ENCODE measurements around the gene SPECC1. TPM values are rescaled to one million over a fixed set of nuclear protein-coding genes. Genes with fewer than 3 reads are reported as not detected.
"Not testable (repeated sequence)": the region's sequence is repeated elsewhere in the genome, so short reads cannot be mapped to it uniquely, and the experiment has no call there.

The SPECC1 gene
- total RNA-seq, 1 donor from 2014 or later: 25.8 TPM

DNA sequence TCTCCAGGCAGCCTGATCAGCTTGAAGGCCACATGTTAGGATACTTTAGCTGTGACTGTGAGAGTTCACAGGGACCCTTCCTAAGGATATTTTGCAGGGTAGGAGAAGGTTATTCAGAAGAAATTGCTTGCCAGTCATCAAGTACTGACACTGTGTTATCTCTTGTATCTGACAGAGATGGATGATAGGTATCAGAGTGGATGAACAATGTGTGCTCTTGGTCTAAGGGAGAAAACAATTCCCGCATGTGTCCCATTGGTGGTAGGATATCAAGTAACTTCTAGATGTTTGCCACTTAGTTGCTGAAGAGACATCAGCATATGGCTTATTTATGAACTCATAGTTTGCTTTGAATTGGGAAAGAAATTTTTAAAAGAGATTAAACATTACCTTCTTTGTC, 219.3 kb downstream of the SPECC1 start:
- DNase-seq (ENCODE audit: low spot score): no peak

DNA sequence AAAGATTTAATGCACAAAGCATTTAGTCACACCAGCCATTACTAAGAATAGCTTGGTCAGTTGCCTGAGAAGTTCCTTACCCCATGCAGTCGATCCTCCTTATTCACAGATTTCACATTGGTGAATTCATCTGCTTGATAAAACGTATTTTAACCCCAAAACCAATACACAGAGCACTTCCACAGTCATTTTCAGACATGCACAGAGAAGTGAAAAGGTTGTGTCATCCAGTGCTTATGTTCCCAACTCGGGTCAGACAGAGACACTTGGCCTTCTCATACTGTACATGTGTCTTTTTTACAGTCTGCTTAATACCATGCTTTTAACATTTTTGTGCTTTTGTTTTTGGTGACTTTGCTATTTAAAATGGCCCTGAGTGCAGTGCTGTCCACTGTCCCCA, 219.7 kb downstream of the SPECC1 start:
- DNase-seq (ENCODE audit: low spot score): no peak

- no peak for DNase-seq (ENCODE audit: low spot score)
These were observed 221.8 kb downstream of the SPECC1 start for GRCh38 chr17:20230924-20231323.

DNA sequence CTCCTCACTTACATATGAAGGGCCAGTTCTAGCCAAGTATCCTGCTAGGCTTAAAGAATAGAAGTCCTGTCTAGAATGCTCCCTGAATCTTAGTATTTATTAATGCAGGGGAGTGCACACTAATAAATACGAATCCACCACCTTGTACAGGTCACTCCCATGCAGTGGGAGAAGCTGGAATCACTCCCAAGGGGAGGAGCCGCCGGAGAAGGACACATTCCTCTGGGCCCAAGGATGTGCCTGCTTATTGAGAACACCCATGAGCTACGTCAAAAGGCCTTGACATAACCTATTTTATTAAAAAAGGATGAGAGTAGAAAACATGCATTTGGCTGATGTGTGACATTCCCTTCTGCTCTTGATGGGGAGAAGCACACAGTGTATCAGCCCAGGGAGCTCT, 223.5 kb downstream of the SPECC1 start:
- DNase-seq (ENCODE audit: low spot score): no peak

DNA sequence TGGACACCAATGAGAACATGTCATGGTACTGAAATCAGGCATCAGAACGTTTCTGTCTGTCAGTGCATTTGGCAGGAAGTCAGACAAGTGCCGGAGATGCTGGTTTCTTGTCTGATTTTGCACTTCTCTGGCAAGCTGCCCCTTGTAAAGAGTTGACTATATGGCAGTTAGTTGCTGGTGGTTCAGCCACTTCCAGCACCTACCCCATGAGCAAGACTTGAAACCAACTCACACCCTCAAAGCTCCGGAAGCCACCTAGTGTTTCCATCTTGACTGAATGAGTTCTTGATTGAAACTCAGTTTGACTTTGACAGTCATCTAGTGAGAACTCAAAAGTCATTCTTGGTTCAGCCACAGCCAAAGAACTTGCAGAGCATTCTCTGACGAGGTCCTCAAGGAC, 225.1 kb downstream of the SPECC1 start:
- no peak for DNase-seq (ENCODE audit: low spot score)

- no peak for DNase-seq (ENCODE audit: low spot score)
These were observed 226.6 kb downstream of the SPECC1 start for GRCh38 chr17:20235747-20236146.

- no peak for DNase-seq (ENCODE audit: low spot score)
These were observed 227.5 kb downstream of the SPECC1 start for GRCh38 chr17:20236578-20237227.

- not testable (repeated sequence) for DNase-seq (ENCODE audit: low spot score)
These were observed 230.6 kb downstream of the SPECC1 start for GRCh38 chr17:20239776-20240175.

GRCh38 chr17:20241855-20242254, 232.7 kb downstream of the SPECC1 start:
- no peak for DNase-seq (ENCODE audit: low spot score)

- no peak for DNase-seq (ENCODE audit: low spot score)
These were observed 233.1 kb downstream of the SPECC1 start for GRCh38 chr17:20242271-20242670.

- DNase-seq (ENCODE audit: low spot score): no peak
These were observed 234.4 kb downstream of the SPECC1 start for GRCh38 chr17:20243524-20243923.

GRCh38 chr17:20244671-20245070, 235.5 kb downstream of the SPECC1 start:
- no peak for DNase-seq (ENCODE audit: low spot score)

DNA sequence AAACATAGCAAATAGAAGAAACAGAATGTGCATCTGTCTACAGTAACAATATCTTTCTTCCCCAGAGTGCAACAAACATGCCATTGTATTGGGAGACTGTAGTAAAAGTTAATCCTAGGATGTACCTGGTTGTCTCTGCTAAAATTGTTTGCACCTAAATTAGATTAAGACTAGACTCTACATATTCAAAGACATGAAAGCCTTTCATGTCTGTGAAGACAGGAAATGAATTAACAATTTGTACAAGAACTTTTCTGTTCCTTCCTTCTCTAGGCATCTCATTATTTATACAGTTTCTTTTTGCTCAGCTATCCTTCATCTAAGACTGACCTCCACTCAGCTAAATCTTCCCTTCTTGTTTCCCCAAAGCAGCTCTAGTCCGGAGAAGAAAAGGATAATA, 237.5 kb downstream of the SPECC1 start:
- no peak for DNase-seq (ENCODE audit: low spot score)

GRCh38 chr17:20253323-20253722, 244.2 kb downstream of the SPECC1 start:
- no peak for DNase-seq (ENCODE audit: low spot score)

DNA sequence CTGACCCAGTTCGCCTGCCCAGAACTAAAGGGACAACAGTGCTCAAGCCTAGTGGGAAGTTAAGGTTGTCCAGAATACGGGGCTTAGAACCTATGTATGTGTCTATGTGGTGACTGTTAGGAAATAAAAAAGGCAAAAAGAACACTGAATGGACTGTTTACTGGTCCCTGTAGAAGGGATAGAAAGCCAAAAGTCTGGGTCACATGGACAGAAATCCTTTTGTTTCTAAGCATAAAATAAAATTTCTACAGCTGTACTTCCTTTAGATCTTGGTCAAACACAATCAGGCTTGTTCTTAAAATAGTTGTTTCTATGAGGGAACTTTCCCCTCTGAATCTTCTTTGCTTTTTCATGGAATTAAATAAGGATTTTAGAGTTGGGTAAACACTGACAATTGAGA, 245.4 kb downstream of the SPECC1 start:
- DNase-seq (ENCODE audit: low spot score): no peak

- no peak for DNase-seq (ENCODE audit: low spot score)
These were observed 247.0 kb downstream of the SPECC1 start for GRCh38 chr17:20256144-20256543.

DNA sequence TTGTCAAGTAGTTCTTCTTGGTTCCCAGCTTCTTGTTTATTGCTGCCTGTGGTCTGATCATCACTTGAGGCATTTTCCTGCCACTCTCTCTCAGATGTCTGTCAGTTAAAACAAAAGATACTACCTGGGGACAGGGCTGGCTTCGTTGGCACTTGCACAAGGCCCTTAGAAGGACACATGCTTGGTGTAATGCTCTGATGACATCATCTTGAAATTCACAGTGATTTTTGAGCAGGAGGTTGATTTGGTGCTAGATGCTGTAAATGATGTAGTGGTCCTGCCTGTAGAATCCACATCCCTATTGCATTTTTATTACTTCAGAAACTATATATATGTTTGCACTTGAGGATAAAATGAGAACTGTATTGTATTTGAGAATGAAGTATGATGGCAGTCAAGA, 247.8 kb downstream of the SPECC1 start:
- no peak for DNase-seq (ENCODE audit: low spot score)

DNA sequence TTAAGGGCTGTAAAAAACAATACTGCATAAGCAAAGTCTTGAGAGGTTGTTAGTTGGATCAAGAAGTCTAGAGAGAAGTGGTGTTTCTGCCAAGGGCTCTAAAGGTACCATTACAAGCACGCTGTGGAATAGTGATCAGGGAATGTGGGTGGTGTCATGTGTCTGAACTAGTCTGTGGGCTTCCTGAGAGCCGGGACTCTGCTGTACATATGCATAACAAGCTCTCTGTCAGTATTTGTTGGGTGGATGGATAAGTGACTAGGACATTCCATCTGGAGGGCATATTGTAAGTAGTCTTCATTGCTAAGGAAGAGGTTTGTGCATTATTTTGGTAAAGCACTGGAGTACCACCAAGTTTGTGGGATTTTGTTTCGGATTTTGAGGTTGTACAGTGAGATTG, 248.6 kb downstream of the SPECC1 start:
- no peak for DNase-seq (ENCODE audit: low spot score)

- no peak for DNase-seq (ENCODE audit: low spot score)
These were observed 250.5 kb downstream of the SPECC1 start for GRCh38 chr17:20259668-20260067.

DNA sequence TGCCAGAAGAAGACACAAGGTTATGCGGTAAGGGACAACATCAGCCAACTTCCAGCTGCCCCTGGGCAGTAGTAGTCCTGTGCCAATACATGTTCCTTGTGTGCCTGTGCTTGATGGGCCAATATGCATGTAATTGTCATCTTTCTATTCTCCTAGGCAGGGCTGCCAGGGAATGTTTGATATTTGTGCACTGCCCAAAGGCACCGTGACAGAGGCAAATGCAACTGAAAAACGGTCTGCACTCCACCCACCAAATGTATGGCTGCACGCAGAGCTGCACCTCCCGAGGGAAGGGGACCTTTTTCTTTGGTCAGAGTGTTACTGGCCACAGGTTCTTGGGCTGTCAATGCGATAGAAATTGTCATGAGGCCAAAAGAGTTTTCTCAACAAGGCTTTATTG, 251.1 kb downstream of the SPECC1 start:
- no peak for DNase-seq (ENCODE audit: low spot score)

DNA sequence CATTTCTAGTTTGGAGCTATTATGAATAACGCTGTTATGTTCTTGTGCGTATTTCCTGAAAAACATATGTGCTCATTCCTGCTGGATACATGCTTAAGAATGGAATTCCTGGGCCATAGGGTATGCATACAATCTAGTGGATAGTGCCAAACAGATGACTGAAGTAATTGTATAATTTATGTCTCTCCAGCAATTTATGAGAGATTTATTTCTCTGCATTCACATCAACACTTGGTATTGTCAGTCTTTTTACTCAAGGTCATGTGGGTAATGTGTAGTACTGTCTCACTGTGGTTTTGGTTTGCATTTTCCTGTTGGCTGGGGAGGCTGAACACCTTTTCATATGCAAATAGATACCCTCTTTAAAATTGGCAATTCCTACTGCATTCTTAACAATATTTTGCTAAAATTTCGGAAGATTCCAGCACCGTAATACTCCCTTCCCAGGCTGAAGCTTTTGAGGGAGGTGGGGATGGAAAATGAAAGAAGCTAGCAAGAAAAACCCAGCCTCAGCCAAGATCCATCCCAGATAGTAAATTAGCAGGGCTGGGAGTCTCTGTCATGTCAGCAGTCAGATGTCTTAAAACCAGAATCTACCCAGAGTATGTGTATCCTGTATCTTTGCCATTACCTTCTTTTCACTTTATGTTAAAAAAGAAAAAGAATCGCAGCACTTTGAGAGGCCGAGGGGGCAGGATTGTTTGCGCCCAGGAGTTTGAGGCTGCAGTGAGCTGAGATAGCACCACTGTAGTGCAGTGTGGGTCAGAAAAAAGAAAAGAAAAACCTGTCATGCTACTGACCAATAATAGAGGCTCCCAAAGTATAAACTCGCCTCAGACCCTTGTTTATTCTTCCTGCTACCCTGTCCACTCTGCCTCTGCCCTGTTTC, 253.3 kb downstream of the SPECC1 start:
- DNase-seq (ENCODE audit: low spot score): no peak

DNA sequence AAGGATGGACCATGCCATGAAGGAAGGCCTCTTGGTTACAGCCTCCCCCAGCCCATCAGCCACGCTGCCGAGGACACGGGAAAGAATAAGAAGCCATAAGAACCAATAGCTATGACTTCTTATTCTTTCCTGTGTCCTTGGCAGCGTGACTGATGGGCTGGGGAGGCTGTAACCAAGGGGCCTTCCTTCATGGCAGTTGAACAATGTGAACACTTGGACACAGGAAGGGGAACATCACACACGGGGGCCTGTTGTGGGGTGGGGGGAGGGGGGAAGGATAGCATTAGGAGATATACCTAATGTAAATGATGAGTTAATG, 253.9 kb downstream of the SPECC1 start:
- not testable (repeated sequence) for DNase-seq (ENCODE audit: low spot score)

GRCh38 chr17:20263595-20263994, 254.4 kb downstream of the SPECC1 start:
- DNase-seq (ENCODE audit: low spot score): no peak

Measured in mesenteric fat pad (tissue), 1 donor.